GM12873 (cell line): ENCODE data around the gene NAV2.

Experiments used
- TF ChIP-seq, protein P1 (sequence below): IDR thresholded peaks from 2 replicates; pipeline ENCODE4 v1.5.1; 2012; ENCODE audit warnings: low read depth, mild to moderate bottlenecking, moderate library complexity, low read length, control low read depth; ENCODE audit not compliant: insufficient read depth; ENCODE audit errors: missing control alignments

Gene NAV2

DNA sequence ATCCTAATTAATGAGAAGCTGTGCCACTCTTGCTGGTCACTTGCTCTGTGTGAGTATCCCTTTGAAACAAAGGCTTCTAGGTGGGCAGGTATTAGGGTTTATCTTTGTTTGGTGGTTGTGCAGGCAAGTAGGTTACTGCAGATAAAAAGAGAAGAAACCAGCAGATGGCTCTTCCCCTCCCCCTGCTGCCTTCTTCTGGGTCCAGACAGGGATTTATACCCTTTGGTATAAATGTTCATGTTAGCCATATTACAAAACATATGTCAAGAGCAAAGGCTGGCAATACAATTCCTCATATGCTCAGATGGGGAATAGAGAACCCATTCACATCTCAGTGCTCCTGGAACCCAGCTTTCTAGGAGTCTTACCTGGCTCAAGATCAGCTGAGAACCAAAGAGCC is 109.9 kb downstream of the NAV2 start:
- TF ChIP-seq, protein P1, sequence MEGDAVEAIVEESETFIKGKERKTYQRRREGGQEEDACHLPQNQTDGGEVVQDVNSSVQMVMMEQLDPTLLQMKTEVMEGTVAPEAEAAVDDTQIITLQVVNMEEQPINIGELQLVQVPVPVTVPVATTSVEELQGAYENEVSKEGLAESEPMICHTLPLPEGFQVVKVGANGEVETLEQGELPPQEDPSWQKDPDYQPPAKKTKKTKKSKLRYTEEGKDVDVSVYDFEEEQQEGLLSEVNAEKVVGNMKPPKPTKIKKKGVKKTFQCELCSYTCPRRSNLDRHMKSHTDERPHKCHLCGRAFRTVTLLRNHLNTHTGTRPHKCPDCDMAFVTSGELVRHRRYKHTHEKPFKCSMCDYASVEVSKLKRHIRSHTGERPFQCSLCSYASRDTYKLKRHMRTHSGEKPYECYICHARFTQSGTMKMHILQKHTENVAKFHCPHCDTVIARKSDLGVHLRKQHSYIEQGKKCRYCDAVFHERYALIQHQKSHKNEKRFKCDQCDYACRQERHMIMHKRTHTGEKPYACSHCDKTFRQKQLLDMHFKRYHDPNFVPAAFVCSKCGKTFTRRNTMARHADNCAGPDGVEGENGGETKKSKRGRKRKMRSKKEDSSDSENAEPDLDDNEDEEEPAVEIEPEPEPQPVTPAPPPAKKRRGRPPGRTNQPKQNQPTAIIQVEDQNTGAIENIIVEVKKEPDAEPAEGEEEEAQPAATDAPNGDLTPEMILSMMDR, result no peak

DNA sequence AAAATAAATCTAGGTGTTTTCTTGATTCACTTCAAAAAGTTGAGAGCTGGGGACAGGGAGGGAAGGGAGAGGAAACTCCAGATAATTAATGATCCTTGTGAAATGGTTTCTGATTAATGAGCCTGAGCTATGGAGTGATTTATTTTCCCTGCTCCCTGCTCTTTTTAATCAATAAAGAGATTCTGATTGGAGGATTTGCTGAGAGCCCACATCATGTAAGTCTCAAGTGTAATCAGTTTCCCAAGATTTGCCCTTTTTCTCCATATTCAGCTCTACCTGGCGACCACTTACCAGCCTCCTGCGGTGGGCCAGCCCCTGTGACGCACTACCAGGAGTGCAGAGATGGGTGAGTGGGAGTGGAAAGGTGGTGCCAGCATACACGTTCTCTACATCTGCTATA is 114.0 kb downstream of the NAV2 start:
- TF ChIP-seq, protein P1, result no peak

DNA sequence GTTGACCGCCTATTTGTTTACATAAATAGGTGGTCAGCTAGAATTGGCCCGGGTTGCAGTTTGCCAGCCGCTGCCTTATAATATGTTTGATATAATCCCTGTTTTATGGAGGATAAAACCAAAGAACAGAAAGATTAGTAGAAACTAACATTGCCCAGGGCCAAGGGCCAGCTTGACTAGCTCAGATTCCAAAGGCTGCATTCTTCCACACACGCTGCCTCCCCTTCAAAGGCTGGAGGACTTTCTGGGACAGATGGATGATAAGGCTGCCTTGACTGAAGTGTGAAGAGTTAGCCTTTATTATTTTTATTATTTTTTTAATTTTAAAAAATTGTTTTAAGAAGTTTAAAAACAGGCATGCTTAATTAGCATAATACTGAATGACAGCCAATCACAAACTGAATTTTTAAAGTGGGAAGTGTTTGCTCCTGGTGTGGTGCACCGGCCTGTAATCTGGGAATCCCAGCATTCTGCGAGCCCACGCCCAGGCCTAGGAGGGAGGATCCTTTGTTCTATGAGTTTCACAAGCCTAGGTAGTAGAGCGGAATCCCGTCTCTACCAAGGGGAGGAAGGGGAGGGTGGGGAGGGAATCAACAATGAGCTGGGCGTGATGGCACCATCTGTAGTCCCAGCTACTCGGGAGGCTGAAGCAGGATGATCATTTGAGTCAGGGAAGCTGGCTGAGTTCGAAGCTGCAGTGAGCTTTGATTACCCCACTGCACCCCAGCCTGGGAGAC is 114.9 kb downstream of the NAV2 start:
- TF ChIP-seq, protein P1, result no peak

DNA sequence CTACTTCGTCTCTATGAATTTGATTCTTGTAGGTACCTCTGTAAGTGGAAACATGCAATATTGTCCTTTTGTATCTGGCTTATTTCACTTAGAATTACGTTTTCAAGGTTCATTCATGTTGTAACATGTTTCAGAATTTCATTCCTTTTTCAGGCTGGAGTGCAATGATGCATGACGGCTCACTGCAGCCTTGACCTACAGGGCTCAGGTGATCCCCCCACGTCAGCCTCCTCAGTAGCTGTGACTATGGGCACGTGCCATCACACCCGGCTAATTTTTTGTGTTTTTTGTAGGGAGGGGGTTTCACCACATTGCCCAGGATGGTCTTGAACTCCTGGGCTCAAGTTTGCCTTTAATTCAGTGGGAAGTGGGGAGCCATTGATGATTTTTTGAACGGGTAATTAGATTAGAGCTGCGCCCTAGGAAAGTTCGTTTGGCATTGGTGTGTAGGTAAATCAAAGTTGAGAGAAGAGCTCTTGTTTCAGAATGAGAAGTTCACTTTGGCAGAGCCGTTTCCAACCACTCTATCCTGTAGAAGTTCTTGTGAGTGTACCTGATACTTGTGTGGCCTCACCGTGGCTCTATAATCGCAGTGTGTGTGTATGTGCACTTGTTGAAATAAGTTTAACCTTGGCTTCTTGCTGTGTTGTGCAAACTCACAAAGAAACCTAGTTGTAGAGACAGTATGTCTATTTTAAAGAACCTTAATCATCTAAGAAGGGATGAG is 115.9 kb downstream of the NAV2 start:
- TF ChIP-seq, protein P1, result no peak

DNA sequence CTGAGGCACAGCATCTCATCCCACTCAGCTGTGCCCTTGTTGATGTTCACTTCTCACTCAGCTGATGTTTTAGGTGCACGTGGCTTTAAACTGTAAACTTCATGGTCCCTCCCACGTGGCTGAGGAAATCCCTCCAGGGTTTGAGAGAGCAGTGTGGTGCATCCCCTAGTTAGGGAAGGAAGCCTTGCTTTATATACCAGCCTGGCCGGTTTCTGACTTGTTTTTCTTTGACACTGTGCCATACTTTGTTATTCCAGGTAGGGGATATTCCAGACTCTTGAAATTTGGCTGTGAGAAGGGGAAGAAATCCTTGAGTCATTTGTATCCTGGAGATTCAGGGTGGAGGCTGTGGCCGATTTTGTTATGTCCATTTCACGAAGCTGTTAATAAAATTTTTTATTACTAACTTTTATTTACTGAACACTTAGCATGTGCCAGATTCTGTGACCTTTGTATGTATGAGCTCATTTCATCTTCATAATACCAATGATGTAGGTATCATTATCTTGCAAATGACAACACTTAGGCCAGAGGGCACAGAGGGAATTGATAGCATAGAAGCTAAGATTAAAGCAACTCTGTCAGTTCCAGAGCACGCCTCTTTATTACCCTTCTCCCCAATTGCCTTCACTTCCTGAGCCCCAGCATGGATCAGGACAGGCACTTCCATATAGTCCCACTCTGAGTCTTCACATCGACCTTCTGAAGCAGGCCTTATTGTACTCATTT is 116.6 kb downstream of the NAV2 start:
- TF ChIP-seq, protein P1, result no peak

DNA sequence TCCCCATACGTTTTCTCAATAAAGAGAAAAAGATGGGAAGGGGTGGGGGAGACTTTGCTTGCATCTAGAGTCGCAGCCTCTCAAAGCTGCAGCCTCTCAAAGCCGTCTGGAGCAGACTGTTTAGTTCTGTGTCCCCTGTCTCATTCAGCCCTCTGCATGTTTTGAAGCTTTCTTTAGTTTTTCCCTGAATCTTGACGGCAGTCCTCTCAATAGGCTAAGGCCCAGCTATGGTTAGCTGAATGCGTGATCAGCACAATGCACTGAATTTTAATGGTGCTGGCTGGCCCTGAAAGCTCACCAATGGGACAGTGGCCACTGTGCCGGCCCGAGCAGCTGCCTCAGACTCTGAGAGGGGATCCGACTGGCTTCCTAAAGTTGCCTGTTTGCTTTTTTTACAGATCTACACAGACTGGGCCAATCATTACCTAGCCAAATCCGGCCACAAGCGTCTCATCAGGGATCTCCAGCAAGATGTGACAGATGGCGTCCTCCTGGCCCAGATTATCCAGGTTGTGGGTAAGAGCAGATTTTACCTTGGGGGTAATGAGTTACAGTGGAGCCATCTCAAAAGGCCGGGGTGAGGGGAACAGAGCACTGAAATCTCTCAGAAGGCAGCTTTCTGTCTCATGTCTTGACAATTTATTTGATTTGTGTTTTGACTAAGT is 119.6 kb downstream of the NAV2 start:
- TF ChIP-seq, protein P1, result no peak
